ENCODE data around the gene FBXL19. TPM values are rescaled to one million over a fixed set of nuclear protein-coding genes. Genes with fewer than 3 reads are reported as not detected.

Gene FBXL19
- total and polyA plus RNA-seq, 2 donors (not counting 1 experiment from before 2014, with no cell fraction given): 9.0 to 25.0 TPM

DNA sequence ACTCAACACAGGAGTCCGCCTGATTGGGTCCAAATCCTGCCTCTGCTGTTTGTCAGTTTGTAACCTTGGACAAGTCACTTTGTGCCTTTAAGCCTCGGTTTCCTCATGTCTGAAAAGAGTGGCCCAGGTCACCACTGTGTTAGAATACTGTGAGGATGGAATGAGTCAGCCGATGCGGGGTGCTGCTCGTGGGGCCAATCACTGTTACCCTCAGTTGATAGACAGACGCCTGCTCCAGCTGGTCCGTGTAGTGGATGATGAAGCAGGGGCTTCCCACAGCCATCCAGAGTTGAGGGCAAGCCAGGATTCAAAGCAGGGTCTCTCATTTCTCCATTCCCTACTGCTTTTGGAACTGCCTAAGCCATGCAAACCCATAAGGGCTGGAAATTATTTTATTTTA lies 5.8 kb downstream of the FBXL19 start:
- Histone ChIP-seq H3K9ac (ENCODE audit: low read length) (no peak overlapping the region), H3K4me1 (ENCODE audit: control insufficient read depth in 2 of 2, insufficient read depth in 2 of 2, low read length in 2 of 2) (peaks cover 0 to 9% of the 10 kb centered on the region in 2 donors), H3K27me3 (replicated peaks in 1 of 4; ENCODE audit: control extremely low read depth in 1 of 4, control insufficient read depth in 3 of 4, insufficient read depth in 4 of 4, low read length in 3 of 4) (no peaks in the 10 kb centered on the region), H3K36me3 (replicated peaks in 1 of 2; ENCODE audit: control extremely low read depth in 1 of 2, control insufficient read depth in 1 of 2, extremely low read depth in 1 of 2, insufficient read depth in 2 of 2, low read length in 1 of 2) (peaks cover 0 to 19% of the 10 kb centered on the region in 2 experiments), H3K79me2 (ENCODE audit: control insufficient read depth, insufficient read depth, low read length) (no peaks in the 10 kb centered on the region), H3K4me3 (ENCODE audit: control extremely low read depth in 1 of 5, extremely low read depth in 1 of 5, insufficient read depth in 1 of 5, low read depth in 2 of 5, low read length in 4 of 5) (no peak overlapping the region), H3K9me3 (ENCODE audit: control extremely low read depth in 1 of 3, control insufficient read depth in 2 of 3, insufficient read depth in 1 of 3, low read length in 2 of 3) (no peaks in the 10 kb centered on the region), H4K20me1 (ENCODE audit: control insufficient read depth, insufficient read depth, low read length, poor library complexity, severe bottlenecking) (no peaks in the 10 kb centered on the region), H3K4me2 (replicated peaks; ENCODE audit: low read depth, low read length, poor library complexity, severe bottlenecking) (no peak overlapping the region), H3K27ac (ENCODE audit: low read length in 2 of 2) (no peak overlapping the region), H2AFZ (ENCODE audit: insufficient read depth, low read depth, low read length, poor library complexity, severe bottlenecking) (no peak overlapping the region)
- ChIA-PET POLR2A (no interaction called here), CTCF (interaction anchor here (1.4 kb wide), 1 partner anchor 84 kb away, joined by 5 read pairs; no protein-coding TSS in a partner anchor)
- 87% methylated on average over 7 of the region's 7 CpGs for WGBS (ENCODE audit: insufficient coverage)
- no peak for TF ChIP-seq EZH2 (IDR thresholded peaks at IDR 0.05; ENCODE audit: borderline replicate concordance, insufficient read depth, low read depth, low read length, poor library complexity, severe bottlenecking)
- TF ChIP-seq, protein P1, sequence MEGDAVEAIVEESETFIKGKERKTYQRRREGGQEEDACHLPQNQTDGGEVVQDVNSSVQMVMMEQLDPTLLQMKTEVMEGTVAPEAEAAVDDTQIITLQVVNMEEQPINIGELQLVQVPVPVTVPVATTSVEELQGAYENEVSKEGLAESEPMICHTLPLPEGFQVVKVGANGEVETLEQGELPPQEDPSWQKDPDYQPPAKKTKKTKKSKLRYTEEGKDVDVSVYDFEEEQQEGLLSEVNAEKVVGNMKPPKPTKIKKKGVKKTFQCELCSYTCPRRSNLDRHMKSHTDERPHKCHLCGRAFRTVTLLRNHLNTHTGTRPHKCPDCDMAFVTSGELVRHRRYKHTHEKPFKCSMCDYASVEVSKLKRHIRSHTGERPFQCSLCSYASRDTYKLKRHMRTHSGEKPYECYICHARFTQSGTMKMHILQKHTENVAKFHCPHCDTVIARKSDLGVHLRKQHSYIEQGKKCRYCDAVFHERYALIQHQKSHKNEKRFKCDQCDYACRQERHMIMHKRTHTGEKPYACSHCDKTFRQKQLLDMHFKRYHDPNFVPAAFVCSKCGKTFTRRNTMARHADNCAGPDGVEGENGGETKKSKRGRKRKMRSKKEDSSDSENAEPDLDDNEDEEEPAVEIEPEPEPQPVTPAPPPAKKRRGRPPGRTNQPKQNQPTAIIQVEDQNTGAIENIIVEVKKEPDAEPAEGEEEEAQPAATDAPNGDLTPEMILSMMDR (IDR thresholded peaks at IDR 0.05): no peak
- peaks cover 11% of the 10 kb centered on the region for H3K4me1 Mint-ChIP-seq
- intact Hi-C loops (cut with micrococcal nuclease): no loop called here
- H3K9me3 Mint-ChIP-seq (ENCODE audit: insufficient read depth): no peaks in the 10 kb centered on the region
- ATAC-seq (ENCODE audit: low read depth): no peak
- H3K27me3 Mint-ChIP-seq: no peaks in the 10 kb centered on the region
- H3K27ac Mint-ChIP-seq: no peak overlapping the region
- H3K4me3 Mint-ChIP-seq: no peak overlapping the region
- no peak for DNase-seq

DNA sequence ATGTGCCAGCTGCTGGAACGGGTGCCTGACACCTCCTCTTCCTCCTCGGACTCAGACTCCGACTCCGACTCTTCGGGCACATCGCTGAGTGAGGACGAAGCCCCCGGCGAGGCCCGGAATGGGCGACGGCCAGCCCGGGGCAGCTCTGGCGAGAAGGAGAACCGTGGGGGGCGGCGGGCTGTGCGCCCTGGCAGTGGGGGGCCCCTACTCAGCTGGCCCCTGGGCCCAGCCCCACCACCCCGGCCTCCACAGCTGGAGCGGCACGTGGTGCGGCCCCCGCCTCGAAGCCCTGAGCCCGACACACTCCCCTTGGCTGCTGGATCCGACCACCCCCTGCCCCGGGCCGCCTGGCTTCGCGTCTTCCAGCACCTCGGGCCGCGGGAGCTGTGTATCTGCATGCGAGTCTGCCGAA lies 6.8 kb downstream of the FBXL19 start:
- Histone ChIP-seq H3K4me1 (ENCODE audit: control insufficient read depth in 2 of 2, insufficient read depth in 2 of 2, low read length in 2 of 2) (no peaks in the 10 kb centered on the region), H4K20me1 (ENCODE audit: control insufficient read depth, insufficient read depth, low read length, poor library complexity, severe bottlenecking) (no peaks in the 10 kb centered on the region), H2AFZ (ENCODE audit: insufficient read depth, low read depth, low read length, poor library complexity, severe bottlenecking) (no peak overlapping the region), H3K36me3 (replicated peaks in 1 of 2; ENCODE audit: control extremely low read depth in 1 of 2, control insufficient read depth in 1 of 2, extremely low read depth in 1 of 2, insufficient read depth in 2 of 2, low read length in 1 of 2) (peaks cover 0 to 19% of the 10 kb centered on the region in 2 experiments), H3K27me3 (replicated peaks in 1 of 4; ENCODE audit: control extremely low read depth in 1 of 4, control insufficient read depth in 3 of 4, insufficient read depth in 4 of 4, low read length in 3 of 4) (no peaks in the 10 kb centered on the region), H3K9me3 (ENCODE audit: control extremely low read depth in 1 of 3, control insufficient read depth in 2 of 3, insufficient read depth in 1 of 3, low read length in 2 of 3) (no peaks in the 10 kb centered on the region), H3K4me3 (ENCODE audit: control extremely low read depth in 1 of 5, extremely low read depth in 1 of 5, insufficient read depth in 1 of 5, low read depth in 2 of 5, low read length in 4 of 5) (no peak overlapping the region), H3K9ac (ENCODE audit: low read length) (no peak overlapping the region), H3K27ac (ENCODE audit: low read length in 2 of 2) (no peak overlapping the region), H3K4me2 (replicated peaks; ENCODE audit: low read depth, low read length, poor library complexity, severe bottlenecking) (no peak overlapping the region), H3K79me2 (ENCODE audit: control insufficient read depth, insufficient read depth, low read length) (no peaks in the 10 kb centered on the region)
- peaks cover 5% of the 10 kb centered on the region for H3K4me1 Mint-ChIP-seq
- WGBS (ENCODE audit: insufficient coverage): 98% methylated on average over 35 of the region's 35 CpGs
- TF ChIP-seq, protein P1 (IDR thresholded peaks at IDR 0.05): no peak
- TF ChIP-seq EZH2 (IDR thresholded peaks at IDR 0.05; ENCODE audit: borderline replicate concordance, insufficient read depth, low read depth, low read length, poor library complexity, severe bottlenecking): no peak
- CTCF ChIA-PET: no interaction called here
- POLR2A ChIA-PET: no interaction called here
- no peak overlapping the region for H3K4me3 Mint-ChIP-seq
- H3K9me3 Mint-ChIP-seq (ENCODE audit: insufficient read depth): no peaks in the 10 kb centered on the region
- no peak overlapping the region for H3K27ac Mint-ChIP-seq
- no peak for ATAC-seq (ENCODE audit: low read depth)
- no peak for DNase-seq
- intact Hi-C loops (cut with micrococcal nuclease): no loop called here
- H3K27me3 Mint-ChIP-seq: no peaks in the 10 kb centered on the region

All from B cell (primary cell).